Peyer's patch (tissue), 4 donors: ENCODE results near the gene RNF225.

ENCODE experiments used
- CTCF ChIP-seq, 6 experiments: fragments of 450-650 bp in 4 of 6; fragments of 200-600 bp in 2 of 6; sonication (generic) in 1 of 6; IDR thresholded peaks; one replicate each; pipeline ENCODE4 v1.5.1; 2017 to 2019; ENCODE audit warnings: antibody characterized with exemption in 6 of 6, mild to moderate bottlenecking in 3 of 6, moderate library complexity in 1 of 6
- POLR2A ChIP-seq, 2 donors: fragments of 450-650 bp; IDR thresholded peaks; one replicate each; pipeline ENCODE4 v1.5.1; 2017; ENCODE audit warnings: antibody characterized with exemption in 2 of 2, mild to moderate bottlenecking in 2 of 2, moderate library complexity in 2 of 2

GRCh38 chr19:58397533-58398037, 2.1 kb downstream of the RNF225 start:
- TF ChIP-seq CTCF (IDR thresholded peaks at IDR 0.05) (no peak), POLR2A (IDR thresholded peaks at IDR 0.05) (no peak)
